HepG2 (cell line): ENCODE data around the gene NXPH4. TPM values are rescaled to one million over a fixed set of nuclear protein-coding genes. Genes with fewer than 3 reads are reported as not detected.

Experiments
- ATAC-seq: fragments of 200-7000 bp; cut with Tn5 transposase; 3 replicates; pipeline ENCODE4 v1.9.1; 2020; ENCODE audit warnings: mild to moderate bottlenecking, moderate library complexity
- BruUV-seq: library from RNA; stranded (reverse); fragments of 400-500 nt; replicated peaks from 2 replicates; lab custom pipeline; 2021; lab: Mats Ljungman, UMichigan
- CTCF ChIA-PET: fragments of 300-600 bp; formaldehyde crosslinking; extraction: SDS; loops from one replicate; lab custom pipeline; 2021; ENCODE audit warnings: low total read pairs, inconsistent platforms, low intra/inter-chr PET ratio; lab: Yijun Ruan, JAX
- POLR2A ChIA-PET: fragments of 350-600 bp; sonication (Branson Sonifier 250); formaldehyde crosslinking; loops from one replicate; lab custom pipeline; 2020; ENCODE audit warnings: antibody characterized with exemption, inconsistent platforms; lab: Yijun Ruan, JAX
- DNase-seq: peaks from one replicate; pipeline ENCODE4 v3.0.0-alpha.2; 2015; ENCODE audit warnings: low spot score
- FAIRE-seq: peaks from 3 replicates; lab custom pipeline; 2011; peaks lifted over from hg19 to GRCh38; lab: Jason Lieb, UNC
- H2AFZ ChIP-seq: one replicate; pipeline ENCODE4 v1.6.1; 2011; ENCODE audit warnings: low read length, inconsistent platforms
- H3K27ac ChIP-seq: fragments of 300-600 bp; 3 replicates; pipeline ENCODE4 v1.8.0; 2011; ENCODE audit warnings: mixed run types, mild to moderate bottlenecking, mixed read lengths, low read length, inconsistent platforms; ENCODE audit not compliant: insufficient read depth; ENCODE audit errors: extremely low read length
- H3K27me3 ChIP-seq, 2 experiments: fragments of 200-600 bp in 1 of 2; 2 replicates in 1 of 2; 3 replicates in 1 of 2; pipeline versions ENCODE4 v1.6.0 to v1.8.0; 2011; ENCODE audit warnings: low read length in 2 of 2, mild to moderate bottlenecking in 2 of 2, moderate library complexity in 2 of 2, inconsistent platforms in 1 of 2; ENCODE audit not compliant: insufficient read depth in 2 of 2, control insufficient read depth in 1 of 2
- H3K36me3 ChIP-seq, 2 experiments: fragments of 200-600 bp in 1 of 2; replicated peaks in 1 of 2; 2 replicates in 1 of 2; 3 replicates in 1 of 2; pipeline versions ENCODE4 v1.5.1 to v1.8.0; 2011; ENCODE audit warnings: low read length in 2 of 2, inconsistent platforms in 1 of 2; ENCODE audit not compliant: insufficient read depth in 2 of 2, control insufficient read depth in 1 of 2
- H3K4me1 ChIP-seq: 2 replicates; pipeline ENCODE4 v1.5.1; 2012; ENCODE audit warnings: low read length, inconsistent platforms; ENCODE audit not compliant: insufficient read depth
- H3K4me2 ChIP-seq: 2 replicates; pipeline ENCODE4 v1.6.0; 2011; ENCODE audit warnings: low read depth, low read length, inconsistent platforms
- H3K4me3 ChIP-seq, 3 experiments: fragments of 200-600 bp in 1 of 3; sonication (generic), shearing (Covaris generic) in 1 of 3; replicated peaks in 1 of 3; 2 replicates each; pipeline ENCODE4 v1.5.1; 2011 to 2016; ENCODE audit warnings: low read length in 3 of 3, inconsistent platforms in 2 of 3, low read depth in 2 of 3, mild to moderate bottlenecking in 2 of 3, control low read depth in 1 of 3, mixed read lengths in 1 of 3; ENCODE audit not compliant: insufficient read depth in 1 of 3
- H3K79me2 ChIP-seq: one replicate; pipeline ENCODE4 v1.6.1; 2011; ENCODE audit warnings: low read length, inconsistent platforms; ENCODE audit not compliant: insufficient read depth
- H3K9ac ChIP-seq: 2 replicates; pipeline ENCODE4 v1.6.0; 2011; ENCODE audit warnings: mild to moderate bottlenecking, low read depth, low read length, inconsistent platforms; ENCODE audit not compliant: insufficient read depth
- H3K9me3 ChIP-seq: 2 replicates; pipeline ENCODE4 v1.5.1; 2012; ENCODE audit warnings: mild to moderate bottlenecking, low read length
- H4K20me1 ChIP-seq: 2 replicates; pipeline ENCODE4 v1.6.0; 2011; ENCODE audit warnings: inconsistent platforms, mild to moderate bottlenecking, low read length, moderate library complexity; ENCODE audit not compliant: insufficient read depth
- KDM6A ChIP-seq: IDR thresholded peaks from 2 replicates; pipeline ENCODE4 v1.6.1; 2016; ENCODE audit warnings: low read depth
- MBNL3 ChIP-seq: fragments of 250-450 bp; sonication (Bioruptor Pico); conservative IDR thresholded peaks from 2 replicates; pipeline ENCODE4 v1.8.0; 2022; ENCODE audit warnings: mild to moderate bottlenecking, inconsistent platforms
- NFATC3 ChIP-seq: sonication (generic); formaldehyde crosslinking; IDR thresholded peaks from 2 replicates; pipeline ENCODE4 v1.5.1; 2020; ENCODE audit warnings: mild to moderate bottlenecking, missing genetic modification reagents
- NR2F1 ChIP-seq, 2 experiments: fragments of 450-650 bp in 1 of 2; formaldehyde crosslinking in 1 of 2; IDR thresholded peaks; 2 replicates each; pipeline versions ENCODE4 v1.5.0 to v1.6.1; 2016 to 2020; ENCODE audit warnings: mild to moderate bottlenecking in 1 of 2, missing compliant biosample characterization in 1 of 2, missing genetic modification reagents in 1 of 2, moderate library complexity in 1 of 2
- REXO4 ChIP-seq: sonication (generic); formaldehyde crosslinking; IDR thresholded peaks from 2 replicates; pipeline ENCODE4 v1.8.0; 2022; ENCODE audit warnings: missing genetic modification reagents, mild to moderate bottlenecking, borderline replicate concordance
- THRA ChIP-seq: sonication (generic); formaldehyde crosslinking; IDR thresholded peaks from 2 replicates; pipeline ENCODE4 v1.4.0; 2020; ENCODE audit warnings: missing genetic modification reagents, borderline replicate concordance
- ZKSCAN1 ChIP-seq: fragments of 150-350 bp; IDR thresholded peaks from 2 replicates; pipeline ENCODE4 v1.6.1; 2014; ENCODE audit warnings: low read length
- ZNF781 ChIP-seq: sonication (generic); formaldehyde crosslinking; IDR thresholded peaks from 2 replicates; pipeline ENCODE4 v1.5.1; 2020; ENCODE audit warnings: borderline replicate concordance, mild to moderate bottlenecking, missing genetic modification reagents; ENCODE audit errors: not compliant biosample characterization
- WGBS: methylation state at CpG from one replicate; pipeline ENCODE4 v1.1.6; 2017; ENCODE audit warnings: low lambda C conversion rate; 5-methylcytosine and 5-hydroxymethylcytosine counted together
- in situ Hi-C: cut with HindIII; loops from 2 replicates; pipeline ENCODE4 v1.10.0; 2017; ENCODE audit warnings: low pct_unique_long_range_greater_than_20kb; ENCODE audit not compliant: extremely low pct_ligation_motif_present
- intact Hi-C: fragments of 100-400 bp; cut with micrococcal nuclease; formaldehyde crosslinking; loops from one replicate; pipeline ENCODE4 v1.10.0; 2022; ENCODE audit not compliant: unreplicated experiment
- polyA plus RNA-seq, 8 experiments: library from polyadenylated mRNA; depleted of rRNA in 3 of 8; stranded (reverse) in 7 of 8; unstranded in 1 of 8; fragments of >200 nt; fragmentation: Illumina TruSeq in 4 of 8; extraction: Trizol in 4 of 8; gene quantifications; 2 replicates each; pipeline versions ENCODE4 v1.2.1 to v1.2.3, GENCODE V29; 2011 to 2016; ENCODE audit warnings: low read depth in 4 of 8, missing spikeins in 1 of 8, mixed read lengths in 1 of 8; ENCODE audit not compliant: insufficient read depth in 1 of 8
- total RNA-seq, 5 experiments: library from RNA; depleted of rRNA; stranded (reverse); fragments of >200 nt; fragmentation: Illumina TruSeq; extraction: Trizol; gene quantifications; 2 replicates each; pipeline ENCODE4 v1.2.3, GENCODE V29; 2016; ENCODE audit warnings: low read depth in 1 of 5
- TF ChIP-seq, protein P1 (sequence below): IDR thresholded peaks from 2 replicates; pipeline ENCODE4 v1.6.1; 2018; ENCODE audit warnings: missing genetic modification reagents

Gene NXPH4
- total and polyA plus RNA-seq, 2 of the 13 experiments (the other 11 are each of a cell fraction or from before 2014, with no cell fraction given), result 0.13 TPM; not detected in 1

DNA sequence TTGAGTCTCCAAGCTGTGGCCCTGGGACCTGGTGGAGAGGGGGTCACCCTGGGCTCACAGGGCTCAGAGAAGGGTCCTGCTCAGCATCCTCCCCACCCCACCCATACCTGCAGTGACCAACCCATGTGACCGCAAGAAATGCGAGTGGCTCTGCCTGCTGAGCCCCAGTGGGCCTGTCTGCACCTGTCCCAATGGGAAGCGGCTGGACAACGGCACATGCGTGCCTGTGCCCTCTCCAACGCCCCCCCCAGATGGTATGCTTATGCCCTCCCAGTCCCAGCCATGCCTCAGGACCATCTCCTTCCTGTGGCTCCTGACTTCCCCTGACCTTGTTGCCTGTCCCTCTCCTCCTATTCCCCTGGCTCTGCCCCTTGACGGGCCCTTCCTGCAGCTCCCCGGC lies 6.7 kb upstream of the NXPH4 start:
- ChIA-PET CTCF (interaction anchor here (9.8 kb wide), 1 partner anchor 30 kb away, joined by 308 read pairs; a partner anchor contains a TSS), POLR2A (no interaction called here)
- no peaks in the 10 kb centered on the region for H3K9me3 ChIP-seq
- no peak overlapping the region for H3K9ac ChIP-seq
- peaks cover 2 to 4% of the 10 kb centered on the region in 2 experiments; a peak in 4 of 5 replicates for H3K27me3 ChIP-seq
- H3K27ac ChIP-seq, result no peak overlapping the region
- no peak for TF ChIP-seq ZKSCAN1
- TF ChIP-seq REXO4 (CRISPR knock-in tag), result no peak
- TF ChIP-seq, protein P1, sequence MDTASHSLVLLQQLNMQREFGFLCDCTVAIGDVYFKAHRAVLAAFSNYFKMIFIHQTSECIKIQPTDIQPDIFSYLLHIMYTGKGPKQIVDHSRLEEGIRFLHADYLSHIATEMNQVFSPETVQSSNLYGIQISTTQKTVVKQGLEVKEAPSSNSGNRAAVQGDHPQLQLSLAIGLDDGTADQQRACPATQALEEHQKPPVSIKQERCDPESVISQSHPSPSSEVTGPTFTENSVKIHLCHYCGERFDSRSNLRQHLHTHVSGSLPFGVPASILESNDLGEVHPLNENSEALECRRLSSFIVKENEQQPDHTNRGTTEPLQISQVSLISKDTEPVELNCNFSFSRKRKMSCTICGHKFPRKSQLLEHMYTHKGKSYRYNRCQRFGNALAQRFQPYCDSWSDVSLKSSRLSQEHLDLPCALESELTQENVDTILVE (CRISPR knock-in tag), result no peak
- TF ChIP-seq KDM6A (CRISPR knock-in tag), result no peak
- TF ChIP-seq THRA (CRISPR knock-in tag), result no peak
- TF ChIP-seq NFATC3 (CRISPR knock-in tag), result no peak
- no peak for TF ChIP-seq ZNF781 (CRISPR knock-in tag)
- TF ChIP-seq MBNL3, result no peak
- no peak for TF ChIP-seq NR2F1 (CRISPR knock-in tag; IDR thresholded peaks at IDR 0.05)
- WGBS, result 84% methylated on average over 3 of the region's 8 CpGs
- ATAC-seq (no peak), DNase-seq (no peak), FAIRE-seq (no peak)
- no peak overlapping the region for H2AFZ ChIP-seq
- no peak overlapping the region for H3K4me3 ChIP-seq
- peaks cover 9% of the 10 kb centered on the region; the same call in 1 of the 2 replicates for H4K20me1 ChIP-seq
- no TSS peak for BruUV-seq
- no peak overlapping the region for H3K4me2 ChIP-seq
- H3K79me2 ChIP-seq, result no peaks in the 10 kb centered on the region
- peaks cover 12% of the 10 kb centered on the region for H3K4me1 ChIP-seq
- intact Hi-C loops (no loop called here), in situ Hi-C loops (no loop called here)
- H3K36me3 ChIP-seq, result peaks cover 37 to 67% of the 10 kb centered on the region in 2 experiments; a peak in 4 of 5 replicates
